Endothelial cell (in vitro differentiated cells): ENCODE results near the gene TMC5. TPM values are rescaled to one million over a fixed set of nuclear protein-coding genes. Genes with fewer than 3 reads are reported as not detected.

ENCODE experiments used
- DNase-seq: peaks from one replicate; pipeline ENCODE4 v3.0.0; 2021; ENCODE audit warnings: low spot score
- H3K27ac Mint-ChIP-seq: one replicate; pipeline ENCODE4 v1.8.0; 2021; ENCODE audit warnings: mixed read lengths, inconsistent platforms; ENCODE audit not compliant: unreplicated experiment
- H3K27me3 Mint-ChIP-seq: one replicate; pipeline ENCODE4 v1.8.0; 2021; ENCODE audit warnings: mild to moderate bottlenecking, moderate library complexity, mixed read lengths, inconsistent platforms; ENCODE audit not compliant: unreplicated experiment
- H3K36me3 Mint-ChIP-seq: one replicate; pipeline ENCODE4 v1.8.0; 2021; ENCODE audit warnings: mild to moderate bottlenecking, low read depth, mixed read lengths, inconsistent platforms; ENCODE audit not compliant: unreplicated experiment
- H3K4me1 Mint-ChIP-seq: one replicate; pipeline ENCODE4 v1.8.0; 2021; ENCODE audit warnings: mild to moderate bottlenecking, mixed read lengths, inconsistent platforms; ENCODE audit not compliant: unreplicated experiment
- H3K4me3 Mint-ChIP-seq: one replicate; pipeline ENCODE4 v1.8.0; 2021; ENCODE audit warnings: mild to moderate bottlenecking, mixed read lengths, inconsistent platforms; ENCODE audit not compliant: unreplicated experiment
- H3K9me3 Mint-ChIP-seq: one replicate; pipeline ENCODE4 v1.8.0; 2021; ENCODE audit warnings: mixed read lengths, inconsistent platforms; ENCODE audit not compliant: unreplicated experiment
- CTCF ChIP-seq: fragments of 200-600 bp; sonication (generic); IDR thresholded peaks from one replicate; pipeline ENCODE4 v1.5.0; 2021; ENCODE audit warnings: antibody characterized with exemption; ENCODE audit not compliant: unreplicated experiment
- total RNA-seq: library from RNA; stranded (reverse); fragmentation: NEBNext Ultra II Directional; extraction: Animal tissue kit (Norgen Biotek cat#: 25700); gene quantifications from one replicate; pipeline ENCODE4 v1.2.1, GENCODE V29; 2021; ENCODE audit not compliant: unreplicated experiment

TMC5 gene
- total RNA-seq, 1 donor from 2014 or later, result 0.69 TPM

GRCh38 chr16:19431636-19432340, 14.1 kb downstream of the TMC5 start:
- H3K9me3 Mint-ChIP-seq, result no peaks in the 10 kb centered on the region
- no peak for DNase-seq
- H3K4me3 Mint-ChIP-seq, result no peak overlapping the region
- peaks cover 9% of the 10 kb centered on the region for H3K4me1 Mint-ChIP-seq
- TF ChIP-seq CTCF, result no peak
- no peaks in the 10 kb centered on the region for H3K27me3 Mint-ChIP-seq
- H3K36me3 Mint-ChIP-seq, result no peaks in the 10 kb centered on the region
- peak overlapping the region; percentile 85 for H3K27ac Mint-ChIP-seq

- H3K36me3 Mint-ChIP-seq, result no peaks in the 10 kb centered on the region
- no peak overlapping the region for H3K4me3 Mint-ChIP-seq
- peaks cover 9% of the 10 kb centered on the region for H3K4me1 Mint-ChIP-seq
- no peak for TF ChIP-seq CTCF
- H3K27ac Mint-ChIP-seq, result peak overlapping the region; percentile 70
- H3K9me3 Mint-ChIP-seq, result no peaks in the 10 kb centered on the region
- H3K27me3 Mint-ChIP-seq, result no peaks in the 10 kb centered on the region
- DNase-seq, result peak; percentile 3
These were observed 14.7 kb downstream of the TMC5 start for GRCh38 chr16:19432429-19432828.

- TF ChIP-seq CTCF, result no peak
- H3K9me3 Mint-ChIP-seq, result no peaks in the 10 kb centered on the region
- H3K27me3 Mint-ChIP-seq, result peaks cover 1% of the 10 kb centered on the region
- H3K4me1 Mint-ChIP-seq, result peaks cover 9% of the 10 kb centered on the region
- no peak overlapping the region for H3K27ac Mint-ChIP-seq
- no peaks in the 10 kb centered on the region for H3K36me3 Mint-ChIP-seq
- DNase-seq, result no peak
- no peak overlapping the region for H3K4me3 Mint-ChIP-seq
These were observed 16.9 kb downstream of the TMC5 start for GRCh38 chr16:19434584-19434983.

- no peak for TF ChIP-seq CTCF
- H3K9me3 Mint-ChIP-seq, result no peaks in the 10 kb centered on the region
- no peaks in the 10 kb centered on the region for H3K36me3 Mint-ChIP-seq
- no peak overlapping the region for H3K4me3 Mint-ChIP-seq
- H3K4me1 Mint-ChIP-seq, result peaks cover 9% of the 10 kb centered on the region
- H3K27ac Mint-ChIP-seq, result no peak overlapping the region
- no peak for DNase-seq
- H3K27me3 Mint-ChIP-seq, result peaks cover 1% of the 10 kb centered on the region
These were observed 18.9 kb downstream of the TMC5 start for GRCh38 chr16:19436540-19436939.

GRCh38 chr16:19437280-19437679, 19.6 kb downstream of the TMC5 start:
- no peak overlapping the region for H3K27ac Mint-ChIP-seq

More at GRCh38 chr16:19437280-19437679, 19.6 kb downstream of the TMC5 start:
- no peak for DNase-seq
- no peaks in the 10 kb centered on the region for H3K9me3 Mint-ChIP-seq
- no peak overlapping the region for H3K4me3 Mint-ChIP-seq
- H3K27me3 Mint-ChIP-seq, result peaks cover 1% of the 10 kb centered on the region
- no peaks in the 10 kb centered on the region for H3K36me3 Mint-ChIP-seq
- peaks cover 4% of the 10 kb centered on the region for H3K4me1 Mint-ChIP-seq
- TF ChIP-seq CTCF, result no peak
